NCI-H2081 (cell line): ENCODE results near the gene PTPN11.
"Not testable (repeated sequence)": the region's sequence is repeated elsewhere in the genome, so short reads cannot be mapped to it uniquely, and the experiment has no call there.

Experiments
- DNase-seq, 2 experiments: peaks; one replicate each; lab custom pipeline; 2025; lab: John Stamatoyannopoulos, UW

The PTPN11 gene

GRCh38 chr12:112409064-112409905 lies 9.5 kb upstream of the PTPN11 start, which contains the start of gene RPL6:
Gene RPL6 (minus strand): TSS chr12:112409605. CDS start chr12:112408656, 949 bp downstream.
- DNase-seq: peak; percentile 90 to 95

GRCh38 chr12:112409906-112410244 lies 8.9 kb upstream of the PTPN11 start:
- DNase-seq: no peak

DNA sequence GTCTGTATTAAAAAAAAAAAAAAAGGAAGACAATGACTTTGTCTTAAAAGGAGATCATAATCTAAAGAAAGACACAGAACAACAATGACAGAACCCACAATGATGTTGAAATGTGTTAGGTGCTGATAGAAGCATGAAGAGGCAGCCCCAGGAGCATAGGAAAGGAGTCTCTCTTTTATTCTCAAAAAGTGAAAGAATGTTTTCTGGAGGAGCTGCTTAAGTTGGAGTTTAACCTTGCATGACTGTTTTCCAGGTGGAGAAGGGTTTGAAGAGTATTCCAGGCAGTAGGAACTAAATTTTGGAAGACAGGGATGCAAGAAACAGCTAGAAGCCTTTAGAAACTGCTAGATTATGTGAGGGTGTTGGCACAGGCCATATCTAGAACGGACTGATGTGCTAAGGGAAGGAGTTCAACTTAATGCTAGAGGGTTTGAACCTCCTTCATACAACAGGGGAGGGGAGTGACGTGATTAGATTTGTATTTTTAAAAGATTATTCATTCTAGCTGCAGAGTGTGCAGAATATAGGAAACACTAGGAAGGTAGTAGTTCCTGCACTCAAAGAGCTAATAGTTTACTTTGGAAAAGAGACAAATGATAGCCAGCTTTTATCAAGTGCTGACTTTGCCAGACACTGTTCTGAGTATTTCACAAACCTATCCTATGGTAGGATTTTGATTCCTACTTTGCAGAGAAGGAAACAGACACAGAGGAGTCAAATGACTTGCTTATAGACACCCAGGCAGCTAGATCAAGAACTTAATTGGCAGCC lies 4.7 kb upstream of the PTPN11 start:
- DNase-seq: no peak

- not testable (repeated sequence) for DNase-seq
These were observed 3.3 kb upstream of the PTPN11 start for GRCh38 chr12:112415457-112415856.

DNA sequence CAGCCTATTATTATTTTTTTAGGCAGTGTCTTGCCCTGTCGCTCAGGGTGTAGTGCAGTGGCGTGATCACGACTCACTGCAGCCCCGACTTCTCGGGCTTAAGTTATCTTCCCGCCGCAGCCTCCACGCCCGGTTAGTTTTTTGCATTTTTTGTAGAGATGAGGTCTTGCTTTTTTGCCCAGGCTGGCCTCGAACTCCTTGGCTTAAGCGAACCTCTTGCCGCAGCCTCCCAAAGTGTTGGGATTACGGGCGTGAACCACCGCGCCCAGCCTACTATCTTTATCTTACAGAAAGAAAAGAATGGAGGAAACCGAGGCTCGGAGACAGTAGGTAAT lies 507 bp upstream of the PTPN11 start:
- no peak for DNase-seq

DNA sequence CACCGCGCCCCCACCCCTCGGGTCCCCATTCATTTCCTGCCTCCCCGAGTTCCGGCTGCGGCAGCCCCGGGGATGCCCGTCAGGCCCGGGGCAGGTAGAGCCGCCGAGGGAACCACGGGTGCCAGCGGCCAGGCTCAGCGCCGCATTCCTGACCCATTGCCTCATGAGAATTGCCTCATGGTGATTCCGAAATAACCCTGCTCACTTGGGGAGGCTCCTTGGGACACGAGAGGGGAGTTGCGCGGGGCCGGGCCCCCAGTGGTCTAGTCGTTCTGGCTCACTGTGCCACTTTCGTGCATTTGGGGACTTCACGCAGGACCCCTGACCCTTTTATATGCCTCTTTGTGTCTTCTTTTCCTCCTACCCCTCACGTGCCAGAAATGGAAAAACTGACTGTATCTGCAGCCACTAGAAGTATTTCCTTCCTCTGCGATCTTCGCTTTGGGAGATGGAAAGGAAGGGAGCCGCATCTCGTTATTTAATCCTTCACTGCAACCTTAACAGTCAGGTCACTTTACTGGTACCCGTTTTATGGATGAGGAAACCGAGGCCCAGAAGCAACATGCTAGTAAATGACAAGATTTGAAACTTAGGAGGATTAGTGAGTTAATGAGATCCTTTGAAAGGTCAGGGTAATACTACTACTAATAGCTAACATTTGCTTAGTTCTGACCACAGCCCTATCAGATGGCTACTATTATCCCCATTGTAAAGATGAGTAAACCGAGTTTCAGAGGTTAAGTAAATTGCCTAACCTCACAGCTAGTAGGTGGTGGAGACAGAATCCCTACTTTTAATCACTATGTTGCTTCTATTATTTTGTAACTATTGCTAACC lies 768 bp downstream of the PTPN11 start:
- DNase-seq: peak in 1 of 2 experiments; percentile 23

DNA sequence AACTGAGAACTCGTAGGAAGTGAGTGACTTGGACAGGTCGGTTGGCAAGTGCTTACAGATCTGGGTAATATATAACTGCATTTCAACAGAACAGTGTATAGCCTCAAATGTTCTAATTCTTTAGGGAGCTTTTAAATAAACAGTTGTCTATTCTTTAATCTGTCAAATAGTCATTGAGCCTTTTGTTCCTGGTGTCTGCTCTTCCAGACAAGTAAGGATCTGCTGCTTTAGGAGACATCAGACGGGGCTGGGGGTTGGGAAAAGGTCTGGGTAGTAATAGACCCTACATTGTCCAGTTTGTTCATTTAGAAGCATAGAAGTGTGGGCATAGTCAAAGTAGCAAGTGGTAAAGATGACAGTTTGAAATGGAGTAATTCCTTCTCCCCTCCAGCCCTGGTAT lies 2.0 kb downstream of the PTPN11 start:
- DNase-seq: no peak

GRCh38 chr12:112421363-112421762 lies 2.6 kb downstream of the PTPN11 start:
- DNase-seq: no peak

DNA sequence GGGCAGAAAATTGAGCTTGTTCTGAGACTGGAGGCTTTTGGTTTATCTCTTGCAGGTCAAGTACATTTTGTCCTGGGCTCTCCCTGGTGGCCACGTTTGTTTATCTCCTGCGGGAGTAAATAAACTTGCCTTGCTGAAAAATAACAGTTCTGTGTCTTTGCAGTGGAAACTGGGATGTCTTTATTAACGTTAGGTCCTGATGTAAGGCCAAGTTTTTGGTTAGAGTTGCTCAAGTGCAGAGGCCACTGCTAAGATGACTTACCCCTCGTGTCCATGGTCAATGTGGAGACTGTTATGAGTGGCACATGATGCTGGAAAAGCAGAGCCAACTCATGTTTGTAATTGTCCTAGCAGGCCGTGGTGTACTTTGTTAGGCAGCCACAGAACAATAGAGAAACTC lies 3.8 kb downstream of the PTPN11 start:
- no peak for DNase-seq

DNA sequence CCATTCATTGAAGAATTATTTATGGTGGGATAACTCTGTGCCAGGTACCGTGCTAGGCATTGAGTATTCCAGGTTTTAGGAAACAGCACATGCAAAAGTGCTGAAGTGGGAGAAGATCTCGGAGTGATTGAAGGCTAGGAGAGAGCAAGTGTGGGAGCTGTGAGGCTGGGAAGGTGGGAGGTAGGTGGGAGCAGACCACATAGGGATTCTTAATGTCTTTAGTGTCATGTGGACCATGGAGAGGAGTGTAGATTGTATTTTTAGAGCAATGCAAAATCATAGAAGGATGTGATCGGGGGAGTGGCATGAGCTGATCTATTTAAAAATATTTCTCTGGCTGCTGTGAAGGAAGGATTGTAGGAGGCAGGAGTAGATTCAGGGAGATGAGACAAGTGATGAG lies 5.4 kb downstream of the PTPN11 start:
- DNase-seq: no peak

DNA sequence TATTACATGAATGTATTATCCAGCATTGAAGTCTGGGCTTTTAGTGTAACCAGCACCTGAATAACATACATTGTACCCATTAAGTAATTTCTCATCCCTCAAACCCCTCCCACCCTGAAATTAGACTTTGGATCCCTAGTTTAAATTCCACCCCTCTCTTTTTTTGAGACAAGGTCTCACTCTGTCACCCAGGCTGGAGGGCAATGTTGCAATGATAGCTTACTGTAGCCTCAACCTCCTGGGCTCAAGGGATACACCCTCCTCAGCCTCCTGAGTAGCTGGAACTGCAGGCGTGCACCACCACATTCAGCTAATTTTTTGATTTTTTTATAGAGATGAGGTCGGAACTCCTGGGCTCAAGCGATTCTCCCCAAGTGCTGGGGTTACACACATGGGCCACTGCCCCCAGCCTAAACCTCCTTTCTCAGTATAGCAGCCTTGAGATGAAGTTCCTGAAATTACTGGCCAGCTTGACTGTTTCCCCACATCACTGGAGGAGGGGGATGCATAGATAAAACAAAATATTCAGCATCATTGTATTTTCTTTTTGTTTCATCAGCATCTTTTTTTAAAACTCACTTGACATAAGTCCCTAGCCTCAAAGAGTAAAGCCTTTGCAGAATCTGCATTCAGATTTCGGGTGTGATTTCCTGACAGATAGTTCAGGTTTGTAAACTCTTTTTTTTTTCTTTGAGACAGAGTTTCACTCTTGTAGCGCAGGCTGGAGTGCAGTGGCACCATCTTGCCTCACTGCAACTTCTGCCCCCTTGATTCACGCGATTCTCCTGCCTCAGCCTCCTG lies 7.0 kb downstream of the PTPN11 start:
- DNase-seq: no peak

DNA sequence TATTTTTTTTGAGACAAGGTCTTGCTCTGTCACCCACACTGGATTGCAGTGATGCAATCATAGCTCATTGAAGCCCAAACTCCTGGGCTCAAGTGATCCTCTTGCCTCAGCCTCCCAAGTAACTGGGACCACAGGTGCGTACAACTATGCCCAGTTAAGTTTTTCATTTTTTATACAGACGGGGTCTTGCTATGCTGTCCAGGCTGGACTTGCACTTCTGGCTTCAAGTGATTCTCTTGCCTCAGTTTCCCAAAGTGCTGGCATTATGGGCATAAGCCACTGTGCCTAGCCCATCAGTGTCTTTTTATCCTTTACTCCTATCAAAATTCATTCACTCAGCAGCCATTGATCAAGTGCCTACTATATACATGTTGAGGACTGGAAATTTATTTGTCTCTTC lies 9.0 kb downstream of the PTPN11 start:
- no peak for DNase-seq

- DNase-seq: no peak
These were observed 12.2 kb downstream of the PTPN11 start for GRCh38 chr12:112430929-112431328.

DNA sequence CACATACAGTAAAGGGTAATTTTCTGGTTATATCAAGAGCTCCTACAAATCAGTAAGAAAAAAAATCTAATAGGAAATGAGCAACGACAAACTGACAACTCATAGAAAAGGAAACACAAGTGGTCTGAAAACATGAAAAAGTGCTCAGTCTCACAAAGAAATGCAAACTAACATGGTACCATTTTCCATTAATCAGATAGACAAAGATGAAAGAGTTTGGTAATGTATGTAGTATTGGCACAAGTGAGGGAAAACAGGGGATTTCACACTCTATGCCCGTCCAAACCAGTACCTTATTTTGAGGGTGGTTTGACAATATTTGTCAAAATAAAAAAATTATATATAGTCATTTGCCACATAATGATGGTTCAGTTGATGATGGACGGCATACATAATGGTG lies 13.2 kb downstream of the PTPN11 start:
- DNase-seq: no peak

GRCh38 chr12:112433551-112433950 lies 14.8 kb downstream of the PTPN11 start:
- DNase-seq: no peak

GRCh38 chr12:112438645-112439044 lies 19.9 kb downstream of the PTPN11 start:
- DNase-seq: not testable (repeated sequence)

- peak in 1 of 2 experiments; percentile 8 for DNase-seq
These were observed 21.0 kb downstream of the PTPN11 start for GRCh38 chr12:112439769-112440168.

DNA sequence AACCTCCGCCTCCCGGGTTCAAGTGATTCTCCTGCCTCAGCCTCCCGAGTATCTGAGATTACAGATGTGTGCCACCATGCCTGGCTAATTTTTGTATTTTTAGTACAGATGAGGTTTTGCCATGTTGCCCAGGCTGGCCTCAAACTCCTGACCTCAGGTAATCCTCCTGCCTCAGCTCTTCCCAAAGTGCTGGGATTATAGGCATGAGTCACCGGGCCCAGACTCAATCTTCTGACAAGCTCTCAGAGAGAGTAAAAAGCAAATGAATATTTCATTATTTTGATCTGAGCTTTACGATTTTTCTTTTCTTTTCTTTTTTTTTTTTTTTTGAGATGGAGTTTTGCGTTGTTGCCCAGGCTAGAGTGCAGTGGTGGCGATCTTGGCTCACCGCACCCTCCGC lies 21.9 kb downstream of the PTPN11 start:
- not testable (repeated sequence) for DNase-seq

- no peak for DNase-seq
These were observed 25.2 kb downstream of the PTPN11 start for GRCh38 chr12:112443916-112444315.

GRCh38 chr12:112446008-112446725 lies 27.4 kb downstream of the PTPN11 start:
- DNase-seq: no peak

- DNase-seq: no peak
These were observed 28.4 kb downstream of the PTPN11 start for GRCh38 chr12:112447106-112447505.
